ENCODE results near the gene TBC1D12.

TBC1D12 gene

GRCh38 chr10:94397549-94398370 is 4.6 kb upstream of the TBC1D12 start:
- no peak for DNase-seq (ENCODE audit: extremely low read depth, low read depth)
- TF ChIP-seq CTCF (IDR thresholded peaks at IDR 0.05; ENCODE audit: low read depth, low read length) = no peak

- no peak for TF ChIP-seq CTCF (IDR thresholded peaks at IDR 0.05; ENCODE audit: low read depth, low read length)
- no peak for DNase-seq (ENCODE audit: extremely low read depth, low read depth)
Observed at GRCh38 chr10:94398762-94399161, 3.6 kb upstream of the TBC1D12 start.

GRCh38 chr10:94402843-94403379 is 570 bp downstream of the TBC1D12 start:
- no peak for DNase-seq (ENCODE audit: extremely low read depth, low read depth)
- no peak for TF ChIP-seq CTCF (IDR thresholded peaks at IDR 0.05; ENCODE audit: low read depth, low read length)

- TF ChIP-seq CTCF (IDR thresholded peaks at IDR 0.05; ENCODE audit: low read depth, low read length) = no peak
- no peak for DNase-seq (ENCODE audit: extremely low read depth, low read depth)
Observed at GRCh38 chr10:94403380-94404213, 1.3 kb downstream of the TBC1D12 start.

- TF ChIP-seq CTCF (IDR thresholded peaks at IDR 0.05; ENCODE audit: low read depth, low read length) = no peak
- no peak for DNase-seq (ENCODE audit: extremely low read depth, low read depth)
Observed at GRCh38 chr10:94405406-94405805, 3.1 kb downstream of the TBC1D12 start.

- no peak for TF ChIP-seq CTCF (IDR thresholded peaks at IDR 0.05; ENCODE audit: low read depth, low read length)
- DNase-seq (ENCODE audit: extremely low read depth, low read depth) = no peak
Observed at GRCh38 chr10:94407668-94408067, 5.3 kb downstream of the TBC1D12 start.
